Cardiac muscle cell (in vitro differentiated cells and primary cell): ENCODE data around the gene LPP. TPM values are rescaled to one million over a fixed set of nuclear protein-coding genes. Genes with fewer than 3 reads are reported as not detected.

Experiments
- DNase-seq, 2 donors: peaks; one replicate each; pipeline versions ENCODE4 v3.0.0 to v3.0.0-alpha.2; 2010 to 2017; ENCODE audit warnings: low read depth in 1 of 2, low spot score in 1 of 2
- H3K27ac ChIP-seq: fragments of 200-600 bp; sonication (generic); 2 replicates; pipeline ENCODE4 v1.5.1; 2016
- H3K27me3 ChIP-seq: fragments of 200-600 bp; sonication (generic); 2 replicates; pipeline ENCODE4 v1.6.0; 2016; ENCODE audit warnings: control low read depth
- H3K36me3 ChIP-seq: fragments of 200-600 bp; sonication (generic); 2 replicates; pipeline ENCODE4 v1.5.1; 2016; ENCODE audit warnings: control low read depth
- H3K4me1 ChIP-seq: fragments of 200-600 bp; sonication (generic); 2 replicates; pipeline ENCODE4 v1.8.1; 2017; ENCODE audit warnings: low read depth, mild to moderate bottlenecking, mixed run types
- H3K4me3 ChIP-seq: fragments of 200-600 bp; sonication (generic); 2 replicates; pipeline ENCODE4 v1.5.1; 2016; ENCODE audit warnings: mild to moderate bottlenecking
- H3K9me3 ChIP-seq: fragments of 200-600 bp; sonication (generic); 2 replicates; pipeline ENCODE4 v1.5.1; 2017; ENCODE audit warnings: low read depth, mild to moderate bottlenecking, control low read depth
- polyA plus RNA-seq: library from polyadenylated mRNA; unstranded; fragments of >200 nt; fragmentation: Nextera tagmentation; extraction: Ambion mirVana; gene quantifications from 2 replicates; pipeline ENCODE4 v1.2.1, GENCODE V29; 2016
- total RNA-seq: library from RNA; depleted of rRNA; stranded (reverse); fragments of >200 nt; gene quantifications from 2 replicates; pipeline ENCODE4 v1.2.3, GENCODE V29; 2016
- TF ChIP-seq, protein P1 (sequence below): IDR thresholded peaks from 2 replicates; pipeline ENCODE4 v1.5.1; 2012; ENCODE audit warnings: low read depth, mild to moderate bottlenecking, low read length

LPP gene
- total and polyA plus RNA-seq, 2 experiments from 2014 or later = 21.4 to 45.2 TPM

DNA sequence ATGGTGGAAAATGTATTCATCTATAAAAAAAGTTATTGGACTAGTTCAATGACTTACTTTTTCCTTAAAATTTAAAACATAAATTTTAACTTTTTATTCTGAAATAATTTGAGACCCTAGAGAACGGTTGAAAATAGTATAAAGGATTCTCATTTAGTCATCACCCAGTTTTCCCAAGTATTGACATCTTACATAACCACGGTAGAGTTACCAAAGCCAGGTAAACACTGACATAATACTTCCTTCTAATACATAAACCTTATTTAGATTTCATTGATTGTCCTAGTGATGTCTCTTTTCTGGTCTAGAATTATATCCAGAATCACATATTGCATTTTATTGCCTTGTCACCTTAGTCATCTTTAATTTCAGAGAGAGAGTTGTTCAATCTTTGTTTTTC lies 319.1 kb downstream of the LPP start:
- no peaks in the 10 kb centered on the region for H3K9me3 ChIP-seq

DNA sequence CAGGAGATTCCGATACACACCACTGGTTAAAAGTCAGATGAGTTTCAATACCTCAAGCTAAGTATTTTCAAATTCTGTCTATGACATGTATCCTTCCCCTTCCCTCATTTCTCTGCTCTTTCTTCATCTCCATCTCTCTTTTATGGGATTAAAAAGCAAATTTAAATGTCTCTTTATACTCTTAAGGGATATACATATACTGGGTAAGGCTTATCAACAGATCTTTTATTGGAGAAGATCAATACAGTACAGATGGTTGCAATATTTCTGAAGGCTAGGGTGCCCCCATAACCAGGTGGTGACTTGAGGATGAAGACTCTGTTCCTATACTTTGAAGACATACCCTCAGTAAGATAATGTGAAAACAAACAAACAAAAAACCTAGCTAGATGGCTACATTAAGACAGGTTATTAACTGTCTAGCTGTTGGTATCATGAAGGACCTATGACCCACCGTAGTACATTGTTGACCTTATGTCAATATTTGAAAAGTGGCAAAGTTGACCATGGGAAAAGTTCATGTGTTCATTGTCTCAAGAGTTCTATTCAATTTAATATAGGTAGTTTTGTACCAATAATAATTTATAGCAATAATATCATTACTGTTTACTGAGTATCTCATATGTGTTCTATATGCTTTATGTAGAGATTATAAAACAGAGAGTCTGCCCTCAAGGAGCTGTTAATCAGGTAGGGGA lies 319.8 kb downstream of the LPP start:
- H3K27ac ChIP-seq = no peak overlapping the region
- H3K4me3 ChIP-seq = no peak overlapping the region
- no peaks in the 10 kb centered on the region for H3K27me3 ChIP-seq
- H3K9me3 ChIP-seq = no peaks in the 10 kb centered on the region
- TF ChIP-seq, protein P1, sequence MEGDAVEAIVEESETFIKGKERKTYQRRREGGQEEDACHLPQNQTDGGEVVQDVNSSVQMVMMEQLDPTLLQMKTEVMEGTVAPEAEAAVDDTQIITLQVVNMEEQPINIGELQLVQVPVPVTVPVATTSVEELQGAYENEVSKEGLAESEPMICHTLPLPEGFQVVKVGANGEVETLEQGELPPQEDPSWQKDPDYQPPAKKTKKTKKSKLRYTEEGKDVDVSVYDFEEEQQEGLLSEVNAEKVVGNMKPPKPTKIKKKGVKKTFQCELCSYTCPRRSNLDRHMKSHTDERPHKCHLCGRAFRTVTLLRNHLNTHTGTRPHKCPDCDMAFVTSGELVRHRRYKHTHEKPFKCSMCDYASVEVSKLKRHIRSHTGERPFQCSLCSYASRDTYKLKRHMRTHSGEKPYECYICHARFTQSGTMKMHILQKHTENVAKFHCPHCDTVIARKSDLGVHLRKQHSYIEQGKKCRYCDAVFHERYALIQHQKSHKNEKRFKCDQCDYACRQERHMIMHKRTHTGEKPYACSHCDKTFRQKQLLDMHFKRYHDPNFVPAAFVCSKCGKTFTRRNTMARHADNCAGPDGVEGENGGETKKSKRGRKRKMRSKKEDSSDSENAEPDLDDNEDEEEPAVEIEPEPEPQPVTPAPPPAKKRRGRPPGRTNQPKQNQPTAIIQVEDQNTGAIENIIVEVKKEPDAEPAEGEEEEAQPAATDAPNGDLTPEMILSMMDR = no peak
- H3K36me3 ChIP-seq = no peaks in the 10 kb centered on the region
- peaks cover 4% of the 10 kb centered on the region for H3K4me1 ChIP-seq
- DNase-seq = no peak

More for the DNA sequence above, 319.1 kb downstream of the LPP start:
- TF ChIP-seq, protein P1 = no peak
- Histone ChIP-seq H3K4me1 (peaks cover 4% of the 10 kb centered on the region), H3K27me3 (no peaks in the 10 kb centered on the region), H3K36me3 (no peaks in the 10 kb centered on the region), H3K4me3 (no peak overlapping the region), H3K27ac (no peak overlapping the region)
- DNase-seq = no peak

GRCh38 chr3:188476935-188477334 lies 323.0 kb downstream of the LPP start:
- TF ChIP-seq, protein P1 = no peak
- Histone ChIP-seq H3K4me1 (peaks cover 4% of the 10 kb centered on the region), H3K27ac (peak overlapping the region; percentile 32), H3K27me3 (no peaks in the 10 kb centered on the region), H3K4me3 (no peak overlapping the region), H3K9me3 (no peaks in the 10 kb centered on the region), H3K36me3 (no peaks in the 10 kb centered on the region)
- DNase-seq = peak in 1 of 2 donors; percentile 48

DNA sequence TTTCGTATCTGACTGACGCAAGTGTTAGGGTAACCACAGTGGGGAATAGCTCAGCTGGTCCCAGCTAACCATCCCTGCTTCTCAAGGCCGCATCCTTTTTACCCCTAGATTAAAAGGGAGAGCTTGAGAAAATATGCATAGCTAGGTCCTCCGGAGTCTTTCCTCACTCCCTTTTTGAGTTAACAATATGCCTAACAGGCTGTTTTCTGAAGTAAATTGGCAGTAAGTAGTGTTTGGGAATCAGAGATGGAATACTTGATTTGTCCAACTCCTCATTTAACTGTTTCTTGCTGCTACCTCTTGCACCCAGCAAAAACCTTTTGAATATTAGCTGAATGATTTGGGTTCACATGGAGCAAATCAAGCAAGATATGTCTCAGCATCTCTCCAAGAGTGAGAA lies 326.1 kb downstream of the LPP start:
- no peaks in the 10 kb centered on the region for H3K9me3 ChIP-seq
- TF ChIP-seq, protein P1 = no peak
- no peaks in the 10 kb centered on the region for H3K36me3 ChIP-seq
- DNase-seq = no peak
- H3K27ac ChIP-seq = no peak overlapping the region
- no peaks in the 10 kb centered on the region for H3K27me3 ChIP-seq
- H3K4me1 ChIP-seq = peaks cover 4% of the 10 kb centered on the region
- no peak overlapping the region for H3K4me3 ChIP-seq

- no peak for DNase-seq
- Histone ChIP-seq H3K9me3 (no peaks in the 10 kb centered on the region), H3K4me1 (no peaks in the 10 kb centered on the region), H3K27ac (no peak overlapping the region), H3K4me3 (no peak overlapping the region), H3K36me3 (no peaks in the 10 kb centered on the region), H3K27me3 (no peaks in the 10 kb centered on the region)
- TF ChIP-seq, protein P1 = no peak
Observed at GRCh38 chr3:188482929-188483328, 329.0 kb downstream of the LPP start.
